Activated B cell treated with CpG ODN at 0.5 μM for 24 hours (primary cell): ENCODE data around the gene TTC7B. TPM values are rescaled to one million over a fixed set of nuclear protein-coding genes. Genes with fewer than 3 reads are reported as not detected.

Experiments used
- ATAC-seq: fragments of 200-7000 bp; cut with Tn5 transposase; one replicate; pipeline ENCODE4 v1.10.0; 2021; ENCODE audit warnings: low read depth, mild to moderate bottlenecking, moderate library complexity
- CTCF ChIA-PET: fragments of 350-600 bp; sonication (Branson Sonifier 250); formaldehyde crosslinking; loops from one replicate; lab custom pipeline; 2021; ENCODE audit warnings: antibody characterized with exemption; lab: Charles Lee
- POLR2A ChIA-PET: fragments of 350-600 bp; sonication (Branson Sonifier 250); formaldehyde crosslinking; loops from one replicate; lab custom pipeline; 2021; ENCODE audit warnings: antibody characterized with exemption; lab: Charles Lee
- DNase-seq: peaks from one replicate; pipeline ENCODE4 v3.0.0; 2022
- H3K27ac Mint-ChIP-seq: one replicate; pipeline ENCODE4 v1.8.0; 2020; ENCODE audit warnings: mixed read lengths
- H3K27me3 Mint-ChIP-seq: one replicate; pipeline ENCODE4 v1.8.0; 2021; ENCODE audit warnings: mixed read lengths
- H3K36me3 Mint-ChIP-seq: one replicate; pipeline ENCODE4 v1.8.0; 2021; ENCODE audit warnings: low read depth, mixed read lengths
- H3K4me1 Mint-ChIP-seq: one replicate; pipeline ENCODE4 v1.8.0; 2021; ENCODE audit warnings: mixed read lengths
- H3K4me3 Mint-ChIP-seq: one replicate; pipeline ENCODE4 v1.8.0; 2020; ENCODE audit warnings: mild to moderate bottlenecking, mixed read lengths
- H3K9me3 Mint-ChIP-seq: one replicate; pipeline ENCODE4 v1.8.0; 2020; ENCODE audit warnings: mixed read lengths
- intact Hi-C: fragments of 100-400 bp; cut with micrococcal nuclease; formaldehyde crosslinking; loops from one replicate; pipeline ENCODE4 v1.15.1; 2024
- total RNA-seq: library from RNA; stranded (reverse); gene quantifications from 2 replicates; pipeline ENCODE4 v1.2.3, GENCODE V29; 2022
- TF ChIP-seq, protein P1 (sequence below): fragments of 200-600 bp; IDR thresholded peaks from one replicate; pipeline ENCODE4 v1.8.0; 2022; ENCODE audit warnings: antibody characterized with exemption, mild to moderate bottlenecking

Gene TTC7B
- total RNA-seq, 1 donor from 2014 or later: 1.9 TPM

DNA sequence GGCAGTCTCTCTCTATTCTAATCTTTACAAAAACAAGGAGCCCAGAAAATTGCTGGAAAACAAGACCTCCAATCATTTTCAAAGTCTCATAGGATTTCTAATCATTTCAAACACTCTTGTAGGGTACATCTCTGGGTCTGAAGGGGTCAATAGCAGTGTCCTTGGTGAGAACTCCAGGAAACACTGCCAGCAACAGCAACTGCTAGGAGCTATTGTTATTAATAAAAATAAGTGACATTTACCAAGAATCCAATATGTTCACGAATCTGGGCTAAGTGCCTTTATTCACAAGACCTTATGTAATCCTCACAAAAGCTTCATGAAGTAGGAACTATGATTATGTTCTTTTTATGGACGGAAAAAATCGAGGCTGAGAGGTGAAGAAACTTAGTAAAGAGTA, 72.8 kb downstream of the TTC7B start:
- Mint-ChIP-seq H3K27me3 (no peaks in the 10 kb centered on the region), H3K4me1 (no peaks in the 10 kb centered on the region), H3K36me3 (no peaks in the 10 kb centered on the region), H3K27ac (no peak overlapping the region), H3K4me3 (no peak overlapping the region), H3K9me3 (no peaks in the 10 kb centered on the region)
- TF ChIP-seq, protein P1, sequence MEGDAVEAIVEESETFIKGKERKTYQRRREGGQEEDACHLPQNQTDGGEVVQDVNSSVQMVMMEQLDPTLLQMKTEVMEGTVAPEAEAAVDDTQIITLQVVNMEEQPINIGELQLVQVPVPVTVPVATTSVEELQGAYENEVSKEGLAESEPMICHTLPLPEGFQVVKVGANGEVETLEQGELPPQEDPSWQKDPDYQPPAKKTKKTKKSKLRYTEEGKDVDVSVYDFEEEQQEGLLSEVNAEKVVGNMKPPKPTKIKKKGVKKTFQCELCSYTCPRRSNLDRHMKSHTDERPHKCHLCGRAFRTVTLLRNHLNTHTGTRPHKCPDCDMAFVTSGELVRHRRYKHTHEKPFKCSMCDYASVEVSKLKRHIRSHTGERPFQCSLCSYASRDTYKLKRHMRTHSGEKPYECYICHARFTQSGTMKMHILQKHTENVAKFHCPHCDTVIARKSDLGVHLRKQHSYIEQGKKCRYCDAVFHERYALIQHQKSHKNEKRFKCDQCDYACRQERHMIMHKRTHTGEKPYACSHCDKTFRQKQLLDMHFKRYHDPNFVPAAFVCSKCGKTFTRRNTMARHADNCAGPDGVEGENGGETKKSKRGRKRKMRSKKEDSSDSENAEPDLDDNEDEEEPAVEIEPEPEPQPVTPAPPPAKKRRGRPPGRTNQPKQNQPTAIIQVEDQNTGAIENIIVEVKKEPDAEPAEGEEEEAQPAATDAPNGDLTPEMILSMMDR: no peak
- ChIA-PET POLR2A (interaction anchor here (1.2 kb wide), 1 partner anchor 17 kb away, joined by 3 read pairs; no protein-coding TSS in a partner anchor), CTCF (interaction anchor here (1.1 kb wide), 1 partner anchor 14 kb away, joined by 3 read pairs; no protein-coding TSS in a partner anchor)
- DNase-seq (no peak), ATAC-seq (no peak)
- intact Hi-C loops: no loop called here

DNA sequence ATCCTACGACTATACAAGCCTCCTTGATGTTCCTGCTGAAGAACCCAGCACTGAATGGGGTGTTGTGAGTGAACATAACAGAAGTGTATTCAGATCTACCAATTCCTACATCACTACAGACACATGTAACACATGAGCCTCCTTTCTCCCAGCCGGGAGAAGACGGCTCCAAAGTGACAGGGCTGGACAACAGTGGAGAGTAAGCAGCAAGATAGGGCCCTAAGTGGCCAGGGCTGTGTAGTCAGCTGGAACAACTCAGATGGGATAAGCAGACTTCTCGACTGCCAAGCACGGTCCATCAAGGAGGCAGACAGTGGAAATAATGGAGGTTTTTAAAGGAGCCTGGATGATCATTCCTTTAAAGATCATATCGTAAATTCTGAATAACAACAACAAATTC, 73.5 kb downstream of the TTC7B start:
- no peaks in the 10 kb centered on the region for H3K27me3 Mint-ChIP-seq
- intact Hi-C loops: no loop called here
- no peak overlapping the region for H3K27ac Mint-ChIP-seq
- no peaks in the 10 kb centered on the region for H3K9me3 Mint-ChIP-seq
- DNase-seq (no peak), ATAC-seq (no peak)
- ChIA-PET CTCF (no interaction called here), POLR2A (no interaction called here)
- H3K4me1 Mint-ChIP-seq: no peaks in the 10 kb centered on the region
- H3K4me3 Mint-ChIP-seq: no peak overlapping the region
- no peaks in the 10 kb centered on the region for H3K36me3 Mint-ChIP-seq
- TF ChIP-seq, protein P1: no peak

DNA sequence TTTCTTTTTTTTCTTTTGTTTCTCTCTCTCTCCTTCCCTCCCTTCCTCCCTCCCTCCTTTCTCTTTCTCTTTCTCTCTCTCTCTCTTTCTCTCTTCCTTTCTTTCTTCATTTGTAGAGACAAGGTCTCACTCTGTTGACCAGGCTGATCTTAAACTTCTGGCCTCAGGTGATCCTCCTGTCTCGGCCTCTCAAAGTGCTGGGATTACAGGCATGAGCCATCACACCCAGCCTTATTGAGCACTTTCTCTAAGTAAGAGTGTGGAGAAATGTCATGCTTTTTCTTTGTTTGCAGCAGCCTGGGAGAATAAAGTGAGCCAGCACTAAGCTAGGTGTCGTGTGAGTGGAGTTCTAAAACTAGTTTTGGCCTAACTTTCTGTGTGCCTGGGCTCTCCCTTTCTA, 74.0 kb downstream of the TTC7B start:
- intact Hi-C loops: no loop called here
- Mint-ChIP-seq H3K4me1 (no peaks in the 10 kb centered on the region), H3K27me3 (no peaks in the 10 kb centered on the region), H3K36me3 (no peaks in the 10 kb centered on the region), H3K4me3 (no peak overlapping the region), H3K27ac (no peak overlapping the region), H3K9me3 (no peaks in the 10 kb centered on the region)
- TF ChIP-seq, protein P1: no peak
- ChIA-PET POLR2A (no interaction called here), CTCF (no interaction called here)
- ATAC-seq: no peak
- DNase-seq: no peak

DNA sequence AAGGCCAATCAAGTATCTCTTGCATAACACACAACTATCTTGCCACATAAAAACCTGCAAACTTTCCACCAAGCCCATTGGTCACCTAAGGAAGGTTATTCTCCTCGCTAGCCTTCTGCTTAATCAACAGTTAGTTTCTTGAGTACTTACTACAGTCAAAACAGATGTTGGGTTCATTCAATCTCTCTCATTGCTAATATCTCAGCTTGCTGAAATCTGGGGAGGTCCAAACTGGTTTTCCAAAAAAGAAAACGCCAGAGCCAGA, 74.6 kb downstream of the TTC7B start:
- H3K4me1 Mint-ChIP-seq: no peaks in the 10 kb centered on the region
- no peaks in the 10 kb centered on the region for H3K27me3 Mint-ChIP-seq
- ChIA-PET CTCF (no interaction called here), POLR2A (no interaction called here)
- no peaks in the 10 kb centered on the region for H3K9me3 Mint-ChIP-seq
- ATAC-seq (no peak), DNase-seq (no peak)
- TF ChIP-seq, protein P1: no peak
- H3K36me3 Mint-ChIP-seq: no peaks in the 10 kb centered on the region
- intact Hi-C loops: no loop called here
- no peak overlapping the region for H3K27ac Mint-ChIP-seq
- no peak overlapping the region for H3K4me3 Mint-ChIP-seq

DNA sequence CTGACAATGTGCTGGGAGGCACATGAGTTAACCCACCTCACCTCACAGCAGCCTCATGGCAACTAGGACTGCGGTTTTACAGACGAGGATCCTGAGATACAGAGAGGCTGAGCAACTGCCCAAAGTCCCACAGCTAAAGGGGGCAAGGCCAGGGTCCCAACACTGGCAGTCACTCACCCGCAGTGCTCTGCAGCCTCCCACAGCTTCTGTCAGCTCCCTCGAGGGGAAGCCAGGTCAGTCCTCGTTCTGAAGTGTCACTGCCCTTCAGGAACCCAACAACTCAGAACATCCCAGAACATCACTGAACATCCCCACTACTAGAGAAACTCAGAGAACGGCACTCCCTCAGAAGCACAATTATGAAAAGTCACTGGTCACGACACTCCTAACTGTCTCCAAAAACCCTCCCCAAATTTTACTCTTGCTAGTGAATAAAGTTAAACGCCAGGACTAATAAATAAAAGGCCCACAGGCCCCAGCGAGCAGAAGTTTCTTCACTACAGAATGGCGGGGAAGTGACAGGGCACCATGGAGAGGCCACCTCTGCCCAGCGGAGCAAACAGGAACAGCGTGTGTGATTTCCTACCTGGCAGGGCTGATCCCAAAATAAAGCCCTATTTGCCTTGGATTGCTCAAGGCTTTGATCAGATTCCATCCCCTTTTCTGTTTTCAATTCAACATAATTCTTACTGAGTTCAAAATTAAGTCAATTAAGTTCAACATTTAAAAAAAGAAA, 75.1 kb downstream of the TTC7B start:
- no peak overlapping the region for H3K4me3 Mint-ChIP-seq
- no peaks in the 10 kb centered on the region for H3K4me1 Mint-ChIP-seq
- no peaks in the 10 kb centered on the region for H3K36me3 Mint-ChIP-seq
- TF ChIP-seq, protein P1: no peak
- H3K27ac Mint-ChIP-seq: no peak overlapping the region
- ChIA-PET POLR2A (no interaction called here), CTCF (no interaction called here)
- ATAC-seq (no peak), DNase-seq (no peak)
- H3K27me3 Mint-ChIP-seq: no peaks in the 10 kb centered on the region
- no peaks in the 10 kb centered on the region for H3K9me3 Mint-ChIP-seq
- intact Hi-C loops: no loop called here
